Mammary epithelial cell (primary cell): ENCODE results near the gene MS4A1.

Experiments used
- CTCF ChIP-seq, 2 donors: IDR thresholded peaks in 1 of 2; conservative IDR thresholded peaks in 1 of 2; 2 replicates each; pipeline ENCODE4 v1.5.1; 2011 to 2012; ENCODE audit warnings: inconsistent platforms in 2 of 2, low read length in 2 of 2, mild to moderate bottlenecking in 2 of 2, control low read depth in 1 of 2, low read depth in 1 of 2; ENCODE audit not compliant: insufficient read depth in 1 of 2; ENCODE audit errors: extremely low read depth in 1 of 2
- EZH2 ChIP-seq: IDR thresholded peaks from 2 replicates; pipeline ENCODE4 v1.6.1; 2012; ENCODE audit warnings: low read length, inconsistent platforms, borderline replicate concordance

- TF ChIP-seq CTCF (conservative IDR thresholded peaks at IDR 0.05 in 1 of 2, IDR thresholded peaks at IDR 0.05 in 1 of 2; ENCODE audit: extremely low read depth in 1 of 2, insufficient read depth in 1 of 2, low read depth in 1 of 2, low read length in 2 of 2) (no peak), EZH2 (no peak)
These were observed 30.3 kb downstream of the MS4A1 start for GRCh38 chr11:60485987-60486386.
